Karpas-422 (cell line): ENCODE results near the gene HIPK2. TPM values are rescaled to one million over a fixed set of nuclear protein-coding genes. Genes with fewer than 3 reads are reported as not detected.

Experiments
- DNase-seq: peaks from one replicate; pipeline ENCODE4 v3.0.0-alpha.2; 2015
- H2AFZ ChIP-seq: fragments of 200-600 bp; sonication (generic); 2 replicates; pipeline ENCODE4 v1.6.1; 2014; ENCODE audit warnings: antibody characterized with exemption, low read length, mixed read lengths
- H3K27ac ChIP-seq: fragments of 200-600 bp; sonication (generic); 2 replicates; pipeline ENCODE4 v1.5.1; 2014; ENCODE audit warnings: mild to moderate bottlenecking, low read length, moderate library complexity
- H3K27me3 ChIP-seq: fragments of 200-600 bp; sonication (generic); 2 replicates; pipeline ENCODE4 v1.6.1; 2014; ENCODE audit warnings: low read length, mixed read lengths
- H3K36me3 ChIP-seq: fragments of 200-600 bp; sonication (generic); 2 replicates; pipeline ENCODE4 v1.6.1; 2014; ENCODE audit warnings: low read length, mixed read lengths; ENCODE audit not compliant: insufficient read depth
- H3K4me1 ChIP-seq: fragments of 200-600 bp; sonication (generic); 2 replicates; pipeline ENCODE4 v1.6.1; 2014; ENCODE audit warnings: mild to moderate bottlenecking, low read length, mixed read lengths
- H3K4me2 ChIP-seq: fragments of 200-600 bp; sonication (generic); 2 replicates; pipeline ENCODE4 v1.6.1; 2014; ENCODE audit warnings: low read length, low read depth, mild to moderate bottlenecking; ENCODE audit not compliant: poor library complexity, severe bottlenecking
- H3K4me3 ChIP-seq: fragments of 200-600 bp; sonication (generic); 2 replicates; pipeline ENCODE4 v1.5.1; 2014; ENCODE audit warnings: mild to moderate bottlenecking, antibody characterized with exemption, low read length, mixed read lengths
- H3K79me2 ChIP-seq: fragments of 200-600 bp; sonication (generic); 2 replicates; pipeline ENCODE4 v1.6.1; 2014; ENCODE audit warnings: mild to moderate bottlenecking, low read length, mixed read lengths
- H3K9ac ChIP-seq: fragments of 200-600 bp; sonication (generic); 2 replicates; pipeline ENCODE4 v1.6.0; 2014; ENCODE audit warnings: low read length
- H3K9me2 ChIP-seq: fragments of 200-600 bp; sonication (generic), shearing (Covaris generic); replicated peaks from 2 replicates; pipeline ENCODE4 v1.6.0; 2014; ENCODE audit warnings: mild to moderate bottlenecking, low read length, moderate library complexity; ENCODE audit not compliant: insufficient read depth
- H3K9me3 ChIP-seq: fragments of 300-700, 200-600 bp; sonication (generic); 2 replicates; pipeline ENCODE4 v1.6.1; 2014; ENCODE audit warnings: low read length, mixed read lengths
- H4K20me1 ChIP-seq: fragments of 200-600 bp; sonication (generic); 2 replicates; pipeline ENCODE4 v1.6.1; 2014; ENCODE audit warnings: mild to moderate bottlenecking, antibody characterized with exemption, low read length, low read depth; ENCODE audit not compliant: insufficient read depth
- total RNA-seq: library from RNA; depleted of rRNA; stranded (reverse); fragments of >200 nt; shearing (Covaris generic); gene quantifications from 2 replicates; pipeline ENCODE4 v1.2.3, GENCODE V29; 2014; ENCODE audit warnings: low replicate concordance

The HIPK2 gene
- total RNA-seq, 1 experiment from 2014 or later, result not detected

DNA sequence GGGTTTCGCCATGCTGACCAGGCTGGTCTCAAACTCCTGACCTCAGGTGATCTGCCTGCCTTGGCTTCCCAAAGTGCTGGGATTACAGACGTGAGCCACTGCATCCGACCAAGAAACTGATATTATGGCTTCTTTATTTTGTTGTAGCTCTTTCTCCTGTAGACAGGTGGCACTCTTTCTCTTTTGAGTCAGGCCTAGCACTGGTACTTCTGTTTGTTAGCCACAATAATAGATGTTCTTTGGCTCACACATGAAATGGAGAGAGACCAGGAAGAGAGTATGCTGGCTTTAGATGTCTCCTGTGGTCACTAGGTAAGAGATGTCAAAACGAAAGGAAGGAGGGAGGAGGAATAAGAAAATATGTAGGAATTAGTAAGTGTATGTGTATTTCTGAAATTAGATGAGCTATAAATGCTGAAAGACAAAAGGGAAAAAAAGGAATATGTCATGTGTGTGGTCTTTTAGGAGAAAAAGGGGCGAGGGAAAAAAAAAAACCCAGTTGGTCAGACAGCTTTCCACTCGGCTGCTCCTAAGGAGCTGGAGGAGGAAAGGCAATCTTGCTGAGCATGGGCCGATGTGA is 175.6 kb downstream of the HIPK2 start:
- H3K9me3 ChIP-seq, result no peaks in the 10 kb centered on the region
- H3K4me2 ChIP-seq, result no peak overlapping the region
- H2AFZ ChIP-seq, result no peak overlapping the region
- no peaks in the 10 kb centered on the region for H3K36me3 ChIP-seq
- H3K79me2 ChIP-seq, result no peaks in the 10 kb centered on the region
- peak; percentile 69 for DNase-seq
- H4K20me1 ChIP-seq, result no peaks in the 10 kb centered on the region
- no peak overlapping the region for H3K27ac ChIP-seq
- no peak overlapping the region for H3K4me3 ChIP-seq
- H3K4me1 ChIP-seq, result no peaks in the 10 kb centered on the region
- H3K9me2 ChIP-seq, result no peaks in the 10 kb centered on the region
- H3K9ac ChIP-seq, result no peak overlapping the region
- H3K27me3 ChIP-seq, result no peaks in the 10 kb centered on the region

GRCh38 chr7:139601176-139601575 is 176.6 kb downstream of the HIPK2 start:
- H3K79me2 ChIP-seq, result no peaks in the 10 kb centered on the region
- no peak overlapping the region for H3K9ac ChIP-seq
- DNase-seq, result no peak
- no peak overlapping the region for H3K4me2 ChIP-seq
- H4K20me1 ChIP-seq, result no peaks in the 10 kb centered on the region
- H3K9me2 ChIP-seq, result no peaks in the 10 kb centered on the region
- no peaks in the 10 kb centered on the region for H3K9me3 ChIP-seq
- H3K36me3 ChIP-seq, result no peaks in the 10 kb centered on the region
- H3K27me3 ChIP-seq, result no peaks in the 10 kb centered on the region
- no peak overlapping the region for H2AFZ ChIP-seq
- H3K27ac ChIP-seq, result no peak overlapping the region
- no peak overlapping the region for H3K4me3 ChIP-seq
- no peaks in the 10 kb centered on the region for H3K4me1 ChIP-seq

GRCh38 chr7:139600306-139600705 is 177.5 kb downstream of the HIPK2 start:
- no peak for DNase-seq
- Histone ChIP-seq H3K9me3 (no peaks in the 10 kb centered on the region), H3K9ac (no peak overlapping the region), H3K36me3 (no peaks in the 10 kb centered on the region), H3K27ac (no peak overlapping the region), H2AFZ (no peak overlapping the region), H3K27me3 (no peaks in the 10 kb centered on the region), H3K9me2 (no peaks in the 10 kb centered on the region), H3K79me2 (no peaks in the 10 kb centered on the region), H3K4me3 (no peak overlapping the region), H3K4me1 (no peaks in the 10 kb centered on the region), H3K4me2 (no peak overlapping the region), H4K20me1 (no peaks in the 10 kb centered on the region)

DNA sequence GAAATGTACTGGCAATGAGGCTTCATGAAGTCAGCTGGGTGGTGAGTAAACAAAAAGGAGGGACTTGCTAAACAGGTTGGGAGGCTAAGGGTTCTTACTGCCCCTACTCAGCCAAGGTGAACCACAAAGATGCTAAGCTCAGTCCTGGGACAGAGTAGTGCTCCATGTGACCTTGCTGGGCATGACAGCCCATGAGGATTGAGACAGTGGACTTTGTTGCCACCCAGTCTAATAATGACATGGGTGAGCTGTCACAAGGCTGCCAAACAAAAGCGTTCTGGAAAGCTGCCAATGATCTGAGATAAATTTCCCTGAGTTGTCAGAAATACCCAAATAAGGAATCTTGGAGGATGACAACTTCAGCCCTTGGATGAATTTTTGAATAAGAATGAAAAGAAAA is 179.2 kb downstream of the HIPK2 start:
- DNase-seq, result no peak
- Histone ChIP-seq H4K20me1 (no peaks in the 10 kb centered on the region), H3K36me3 (no peaks in the 10 kb centered on the region), H3K9me2 (no peaks in the 10 kb centered on the region), H3K9me3 (no peaks in the 10 kb centered on the region), H3K4me3 (no peak overlapping the region), H2AFZ (no peak overlapping the region), H3K27me3 (no peaks in the 10 kb centered on the region), H3K9ac (no peak overlapping the region), H3K4me2 (no peak overlapping the region), H3K79me2 (no peaks in the 10 kb centered on the region), H3K4me1 (no peaks in the 10 kb centered on the region), H3K27ac (no peak overlapping the region)

- Histone ChIP-seq H3K27ac (no peak overlapping the region), H3K9me3 (no peaks in the 10 kb centered on the region), H3K9me2 (no peaks in the 10 kb centered on the region), H3K4me3 (no peak overlapping the region), H3K4me2 (no peak overlapping the region), H3K9ac (no peak overlapping the region), H4K20me1 (no peaks in the 10 kb centered on the region), H2AFZ (no peak overlapping the region), H3K4me1 (no peaks in the 10 kb centered on the region), H3K27me3 (no peaks in the 10 kb centered on the region), H3K36me3 (no peaks in the 10 kb centered on the region), H3K79me2 (no peaks in the 10 kb centered on the region)
- no peak for DNase-seq
Measured at GRCh38 chr7:139597028-139597427, 180.8 kb downstream of the HIPK2 start.

DNA sequence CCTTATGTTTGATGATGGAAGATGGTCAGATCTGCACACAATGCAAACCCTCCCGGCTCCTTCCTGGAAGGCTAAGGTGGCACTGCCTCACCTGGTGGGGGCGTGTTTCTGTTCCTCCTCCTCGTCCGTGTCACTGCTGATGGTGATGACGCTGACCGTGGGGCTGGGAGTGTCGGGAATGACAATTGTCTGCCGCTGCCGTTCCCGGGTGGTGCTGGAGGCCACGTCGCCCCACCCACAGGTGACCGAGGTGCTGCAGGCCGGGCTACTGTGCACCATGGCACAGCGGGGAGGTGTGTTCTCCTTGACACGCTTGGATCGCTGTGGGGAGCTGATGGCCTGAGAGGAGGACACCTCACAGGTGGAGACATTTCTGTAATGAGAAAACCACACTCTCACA is 181.2 kb downstream of the HIPK2 start:
- Histone ChIP-seq H3K4me1 (no peaks in the 10 kb centered on the region), H2AFZ (no peak overlapping the region), H3K9me2 (no peaks in the 10 kb centered on the region), H3K4me3 (no peak overlapping the region), H4K20me1 (no peaks in the 10 kb centered on the region), H3K9me3 (no peaks in the 10 kb centered on the region), H3K36me3 (no peaks in the 10 kb centered on the region), H3K27me3 (no peaks in the 10 kb centered on the region), H3K27ac (no peak overlapping the region), H3K9ac (no peak overlapping the region), H3K4me2 (no peak overlapping the region), H3K79me2 (no peaks in the 10 kb centered on the region)
- DNase-seq, result no peak

DNA sequence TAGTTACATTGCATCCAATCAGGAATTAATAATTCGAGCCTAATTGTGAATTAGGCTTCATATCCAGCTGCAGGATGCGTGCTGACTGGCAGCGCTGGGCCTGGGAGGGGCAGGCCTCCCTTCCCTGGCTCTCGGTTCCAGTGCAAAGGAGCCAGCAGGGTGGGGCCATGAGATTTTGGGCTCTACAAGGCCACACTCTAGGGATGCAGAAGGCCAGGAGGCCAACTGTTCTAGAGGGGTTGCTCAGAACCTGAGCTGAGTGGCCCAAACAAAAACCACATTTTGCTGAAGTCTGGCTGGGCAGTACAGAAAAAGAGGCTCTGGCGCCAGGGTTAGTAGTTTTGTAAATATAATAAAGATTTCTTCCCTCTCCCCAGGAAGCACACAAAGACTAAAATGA is 182.0 kb downstream of the HIPK2 start:
- Histone ChIP-seq H3K36me3 (no peaks in the 10 kb centered on the region), H3K27me3 (no peaks in the 10 kb centered on the region), H2AFZ (no peak overlapping the region), H3K4me1 (no peaks in the 10 kb centered on the region), H3K9me2 (no peaks in the 10 kb centered on the region), H3K9me3 (no peaks in the 10 kb centered on the region), H4K20me1 (no peaks in the 10 kb centered on the region), H3K4me3 (no peak overlapping the region), H3K27ac (no peak overlapping the region), H3K9ac (no peak overlapping the region), H3K4me2 (no peak overlapping the region), H3K79me2 (no peaks in the 10 kb centered on the region)
- DNase-seq, result no peak

DNA sequence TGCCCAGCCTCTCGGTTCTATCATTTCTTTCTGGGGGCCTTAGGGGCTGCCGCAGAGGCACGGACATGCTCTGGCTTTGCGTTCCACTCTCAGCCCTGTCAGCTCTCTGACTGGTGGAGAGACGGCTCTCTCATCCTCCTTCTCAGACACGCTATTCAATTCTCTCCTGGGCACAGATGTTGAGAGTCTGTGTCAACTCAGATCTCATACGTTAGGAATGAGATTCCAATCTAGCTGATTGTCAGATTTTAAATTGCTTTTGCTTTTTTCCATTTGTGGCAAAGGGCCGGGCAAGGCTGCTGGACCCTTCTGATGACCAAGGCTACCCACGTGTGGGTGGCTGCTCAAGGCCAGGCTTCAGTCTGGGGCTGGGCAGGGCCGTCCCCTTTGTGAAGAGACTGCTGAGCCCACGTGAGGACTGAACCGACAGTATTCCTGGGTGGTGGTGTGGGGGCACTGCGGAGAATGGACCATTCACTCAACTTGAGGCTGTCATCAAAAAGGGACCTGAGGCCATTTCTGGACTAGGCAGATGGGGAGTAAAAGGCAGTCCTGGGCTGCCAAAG is 182.8 kb downstream of the HIPK2 start:
- Histone ChIP-seq H3K36me3 (no peaks in the 10 kb centered on the region), H3K9ac (no peak overlapping the region), H3K4me1 (no peaks in the 10 kb centered on the region), H3K27me3 (no peaks in the 10 kb centered on the region), H3K4me2 (no peak overlapping the region), H3K9me3 (no peaks in the 10 kb centered on the region), H3K4me3 (no peak overlapping the region), H3K9me2 (no peaks in the 10 kb centered on the region), H4K20me1 (no peaks in the 10 kb centered on the region), H3K79me2 (no peaks in the 10 kb centered on the region), H2AFZ (no peak overlapping the region), H3K27ac (no peak overlapping the region)
- no peak for DNase-seq
